HG03139 (cell line): Measurements from ENCODE around the gene RAD21L1.

Experiments
- ATAC-seq: cut with Tn5 transposase; IDR thresholded peaks from one replicate; pipeline ENCODE4 v1.9.1; 2021; ENCODE audit not compliant: unreplicated experiment

Gene RAD21L1

DNA sequence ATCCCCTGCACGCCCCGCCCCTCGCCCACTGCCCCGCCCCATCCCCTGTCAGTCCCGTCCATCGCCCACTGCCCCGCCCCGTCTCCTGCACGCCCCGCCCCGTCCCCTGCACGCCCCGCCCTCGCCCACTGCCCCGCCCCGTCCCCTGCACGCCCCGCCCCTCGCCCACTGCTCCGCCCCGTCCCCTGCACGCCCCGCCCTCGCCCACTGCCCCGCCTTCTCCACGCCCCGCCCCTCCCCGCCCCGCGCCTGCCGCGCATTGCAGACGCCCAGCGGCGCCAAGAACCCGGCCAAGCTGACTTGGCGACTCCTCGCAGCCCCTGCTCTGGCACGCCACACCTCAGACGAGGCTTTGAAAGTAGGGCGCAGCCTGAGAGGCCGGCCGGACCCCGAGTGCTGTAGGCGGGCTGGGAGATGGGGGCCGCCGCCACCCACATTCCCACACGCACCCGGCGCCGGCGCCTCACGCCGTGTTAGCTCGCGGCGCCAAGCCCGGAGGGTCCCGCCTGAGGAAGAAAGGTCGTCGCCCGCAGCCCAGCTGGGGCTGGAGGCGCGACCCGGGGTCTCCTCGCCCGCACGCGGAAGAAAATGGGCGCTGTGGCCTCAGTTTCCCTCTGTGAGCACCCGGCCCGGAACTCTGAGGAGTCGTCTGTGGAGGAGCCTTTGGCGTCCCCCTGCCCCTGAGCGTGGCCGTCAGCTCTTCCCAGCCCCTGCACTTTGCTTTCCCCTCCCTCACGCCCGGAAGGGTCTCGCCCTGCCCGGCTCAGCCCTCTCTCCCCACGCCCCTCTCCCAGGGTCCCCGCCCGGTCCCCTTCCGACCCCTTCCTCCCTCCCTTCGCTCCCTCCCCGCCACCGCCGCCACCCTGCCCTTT, at the start of gene RAD21L1:
Gene RAD21L1, plus strand, starts transcription at position 262 of the 872 bp plus-strand sequence. CDS start 2,410 bp downstream, outside the sequence.
- ATAC-seq: no peak

DNA sequence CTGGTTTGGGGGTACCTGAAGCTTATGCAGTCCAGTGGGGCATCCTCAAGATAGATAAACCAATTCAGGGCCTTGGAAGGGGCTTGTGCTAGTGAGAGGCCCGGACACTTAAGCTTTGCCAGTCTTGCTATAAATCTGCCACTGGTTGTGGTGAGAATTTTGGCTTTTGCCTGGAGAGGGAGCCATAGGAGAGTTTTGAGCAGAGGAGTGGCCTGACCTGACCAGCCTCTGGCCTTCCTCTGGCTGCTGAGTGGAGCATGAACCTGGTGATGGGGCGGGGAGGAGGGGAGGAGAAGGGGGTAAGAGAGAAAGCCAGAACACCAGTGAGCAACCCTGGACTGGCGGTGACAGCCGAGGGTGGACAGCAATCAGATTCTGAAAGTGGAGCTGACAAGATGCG, 48.2 kb upstream of the RAD21L1 start:
- ATAC-seq: no peak

DNA sequence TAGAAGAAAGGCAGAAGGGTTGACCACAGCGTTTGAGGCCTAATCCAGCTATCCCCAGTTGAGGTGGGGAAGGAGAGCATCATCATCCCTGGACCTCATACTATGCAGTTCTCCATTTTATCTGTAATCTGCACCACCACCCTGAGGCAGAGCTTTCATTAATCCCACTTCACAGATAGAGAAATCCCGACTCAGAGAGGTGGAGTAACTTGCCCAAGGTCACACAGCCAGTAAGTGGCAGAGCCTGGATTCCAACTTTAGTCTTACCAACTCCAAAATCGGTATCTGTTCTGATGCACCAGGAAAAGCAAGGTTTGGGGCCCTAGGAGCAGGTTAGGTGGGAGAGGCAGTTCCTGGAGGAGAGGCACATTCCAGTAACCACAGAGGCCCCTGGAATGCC, 47.7 kb upstream of the RAD21L1 start:
- no peak for ATAC-seq

DNA sequence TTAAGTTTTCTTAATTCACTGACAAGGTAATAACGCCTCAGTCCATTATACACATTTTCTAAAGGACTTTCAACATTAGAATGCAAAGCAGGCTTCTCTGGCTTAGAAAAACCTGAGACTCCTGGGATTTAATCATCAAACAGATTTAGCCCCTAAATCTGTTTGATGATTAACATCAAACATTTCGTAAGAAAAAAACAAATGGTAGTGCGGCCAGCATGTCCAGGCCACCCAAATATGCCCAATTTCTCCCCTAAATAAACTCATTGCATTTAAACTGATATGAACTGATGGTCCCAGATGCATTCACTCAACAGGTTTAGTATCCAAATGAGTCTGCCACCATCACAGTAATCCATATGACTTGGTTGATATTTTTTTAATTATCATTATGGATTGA, 47.2 kb upstream of the RAD21L1 start:
- ATAC-seq: no peak

DNA sequence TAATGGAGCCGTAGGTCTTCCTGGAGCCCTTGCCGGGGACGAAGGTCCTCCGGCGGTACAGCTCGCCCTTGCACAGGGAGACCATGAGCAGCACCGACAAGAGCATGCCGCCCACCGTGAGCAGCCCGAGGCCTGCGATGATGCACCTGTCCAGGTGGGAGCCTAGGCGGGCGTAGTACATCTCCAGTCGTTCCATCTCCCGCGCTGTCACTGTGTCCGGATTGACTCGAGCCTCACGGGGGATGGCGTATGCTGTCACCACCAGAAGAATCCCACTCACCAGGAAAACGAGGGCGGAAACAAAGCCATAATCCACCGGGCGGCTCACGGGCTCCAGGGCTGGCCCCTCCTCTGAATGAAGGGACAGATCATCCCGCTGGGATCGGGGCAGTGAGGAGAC, 44.9 kb upstream of the RAD21L1 start:
- no peak for ATAC-seq

DNA sequence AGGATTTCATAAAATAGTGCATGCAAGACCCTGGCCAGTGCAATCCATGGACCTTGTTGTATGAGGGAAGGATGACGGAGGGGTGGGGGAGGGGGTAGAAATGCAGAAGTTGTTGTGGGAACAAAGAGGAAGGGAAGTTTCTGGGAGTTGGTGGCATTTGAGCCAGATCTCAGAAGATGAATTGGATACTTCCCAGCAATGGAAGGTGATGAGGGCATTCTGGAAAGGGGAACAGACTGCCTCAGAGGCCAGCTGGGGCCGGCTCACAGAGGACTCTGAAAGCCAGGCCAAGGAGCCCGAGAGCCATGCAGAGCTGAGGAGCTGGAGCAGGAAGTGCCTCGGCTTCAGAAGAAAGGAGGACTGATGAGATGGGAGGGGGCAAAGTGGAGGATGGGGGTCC, 43.7 kb upstream of the RAD21L1 start:
- no peak for ATAC-seq

DNA sequence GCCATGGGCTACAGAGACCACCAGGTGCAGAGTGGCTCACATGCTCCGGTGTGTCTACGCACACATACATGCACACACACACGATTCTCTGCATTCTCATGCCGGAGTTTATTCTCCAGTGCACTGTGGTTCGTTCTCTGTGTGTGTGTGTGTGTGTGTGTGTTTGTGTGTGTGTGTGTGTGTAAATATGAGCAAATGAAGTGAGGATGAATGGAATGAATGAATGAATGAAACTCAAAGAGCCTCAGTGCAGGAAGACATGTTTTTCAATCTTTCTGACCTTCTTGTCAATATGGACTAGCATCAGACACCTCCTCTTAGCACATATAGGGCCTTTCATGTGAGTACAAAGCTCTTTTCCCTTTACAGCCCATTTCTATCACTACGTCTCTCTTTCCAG, 42.7 kb upstream of the RAD21L1 start:
- ATAC-seq: no peak

DNA sequence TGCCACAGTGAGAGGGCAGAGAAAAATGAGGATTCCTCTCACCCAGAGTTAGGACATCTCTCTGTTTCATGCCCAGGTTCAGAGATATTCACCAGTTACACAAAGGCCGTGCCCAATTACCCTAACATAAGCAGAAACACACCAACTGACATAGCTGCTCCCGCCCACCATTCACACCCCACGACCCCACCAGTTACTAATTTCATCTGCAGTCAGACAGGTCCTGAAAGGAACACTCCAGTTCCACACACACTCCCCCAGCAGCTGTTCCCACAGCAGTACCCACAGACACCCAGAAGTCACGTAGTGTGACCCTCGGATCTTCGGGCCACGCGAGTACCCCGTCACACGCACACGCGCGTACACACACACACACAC, 41.6 kb upstream of the RAD21L1 start:
- ATAC-seq: no peak

DNA sequence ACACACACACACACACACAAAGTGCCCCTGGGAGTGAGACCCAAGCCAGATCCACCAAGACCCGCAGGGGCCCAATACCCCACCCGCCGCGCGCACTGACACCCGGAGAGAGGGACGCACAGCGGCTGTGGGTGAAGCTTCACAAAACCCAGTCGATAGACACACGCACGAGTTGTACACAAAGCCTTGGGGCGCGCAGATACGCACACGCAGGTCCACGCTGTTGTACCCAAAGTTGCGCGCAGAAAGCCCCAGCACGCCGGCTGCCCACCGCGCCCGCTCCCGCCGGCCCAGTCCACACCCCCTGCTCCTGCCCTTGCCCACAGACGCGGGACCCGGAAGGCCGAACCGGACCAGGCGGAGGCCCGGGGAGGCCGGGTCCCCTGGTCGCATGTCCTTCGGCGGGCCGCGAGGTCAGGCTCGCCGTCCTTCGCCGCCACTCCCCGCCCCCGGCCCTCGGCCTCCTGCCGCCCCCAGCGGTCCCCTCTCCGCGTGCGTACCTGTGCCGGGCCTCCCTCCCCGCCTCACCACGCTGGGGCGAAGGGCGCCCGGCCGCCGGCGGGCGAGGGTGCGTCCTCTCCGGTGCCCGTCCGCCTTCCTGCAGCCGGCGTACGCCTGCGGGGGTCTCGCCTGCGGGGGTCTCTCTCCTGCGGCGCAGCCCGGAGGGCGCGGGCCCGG, 41.1 kb upstream of the RAD21L1 start, which contains the start of gene TMEM74B:
Gene TMEM74B, minus strand, starts transcription at position 344 of the 678 bp plus-strand sequence. CDS start 1,180 bp downstream, outside the sequence.
- ATAC-seq: no peak

DNA sequence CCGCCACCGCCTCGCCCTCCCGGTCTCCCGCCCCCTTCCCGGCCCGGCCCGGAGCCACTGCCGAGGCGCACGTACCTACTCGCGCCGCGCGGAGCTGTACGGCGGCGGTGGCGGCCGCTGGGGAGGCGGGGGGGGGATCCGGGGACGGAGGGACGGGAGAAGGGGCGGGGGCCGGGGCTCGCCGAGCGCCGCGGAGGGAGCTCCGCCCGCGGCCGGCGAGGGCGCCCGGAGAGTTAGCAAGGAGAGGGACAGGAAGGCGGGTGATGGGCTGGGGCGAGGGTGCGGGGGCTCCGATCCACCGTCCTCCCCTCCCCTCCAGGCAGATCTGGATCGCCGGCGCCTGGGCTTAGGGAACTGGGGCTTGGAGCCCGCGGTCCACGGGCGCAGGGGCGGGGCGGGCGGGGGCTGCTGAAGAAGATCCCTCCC, 40.5 kb upstream of the RAD21L1 start:
- ATAC-seq: no peak

DNA sequence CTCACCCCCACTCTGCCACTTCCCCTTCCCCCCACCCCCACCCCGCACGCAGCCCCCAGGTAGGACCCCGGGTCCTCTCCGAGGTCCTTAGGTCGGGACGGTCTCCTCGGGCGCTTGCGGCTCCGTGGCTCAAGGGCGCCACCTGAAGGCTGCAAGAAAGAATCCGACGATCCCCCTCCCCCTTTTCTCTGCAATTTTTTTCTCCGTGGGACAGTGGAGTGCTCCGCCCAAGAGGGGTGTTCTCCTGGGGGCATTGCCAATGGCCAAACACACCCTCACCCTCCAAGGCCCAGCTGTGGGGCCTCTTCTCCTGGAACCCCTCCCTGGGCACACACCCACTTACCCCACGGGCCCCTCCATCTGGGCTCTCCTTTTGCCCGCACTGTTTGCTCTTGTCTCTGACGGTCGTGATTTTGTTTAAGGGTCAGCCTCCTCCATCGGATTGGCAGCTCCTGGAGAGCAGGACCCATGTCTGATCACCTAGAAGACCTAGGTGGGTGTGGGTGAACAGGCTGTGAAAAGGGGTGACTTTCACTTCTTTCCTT, 40.0 kb upstream of the RAD21L1 start:
- ATAC-seq: no peak

DNA sequence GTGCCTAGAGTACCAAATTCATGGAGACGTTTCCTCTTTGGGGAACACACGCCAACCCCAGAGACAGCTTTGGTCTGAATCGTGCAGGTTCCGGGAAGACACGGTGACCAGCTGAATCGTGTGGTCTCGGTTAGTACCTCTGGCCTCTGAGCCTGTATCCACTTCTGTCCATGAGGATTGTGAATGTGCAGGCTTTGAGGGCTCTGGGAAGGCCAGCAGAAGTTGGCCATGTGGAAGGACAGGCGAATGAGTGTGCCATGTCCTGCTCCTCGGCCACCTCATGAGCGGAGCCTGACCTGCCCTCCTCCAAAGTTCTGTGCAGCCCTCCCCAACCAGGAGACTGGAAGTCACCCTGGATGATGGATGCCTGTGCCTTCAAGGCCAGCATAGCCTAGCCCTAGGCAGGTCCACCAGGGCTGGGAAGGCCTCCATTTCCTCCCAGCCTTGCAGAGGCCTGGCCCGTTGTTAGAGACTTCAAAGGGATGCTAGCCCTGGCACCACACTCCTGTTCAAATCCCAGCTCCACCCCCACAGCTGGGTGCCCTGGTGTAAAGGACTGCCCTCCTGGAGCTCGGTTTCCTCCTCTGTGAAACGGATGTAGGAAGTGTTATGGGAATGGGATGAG, 39.4 kb upstream of the RAD21L1 start:
- no peak for ATAC-seq

DNA sequence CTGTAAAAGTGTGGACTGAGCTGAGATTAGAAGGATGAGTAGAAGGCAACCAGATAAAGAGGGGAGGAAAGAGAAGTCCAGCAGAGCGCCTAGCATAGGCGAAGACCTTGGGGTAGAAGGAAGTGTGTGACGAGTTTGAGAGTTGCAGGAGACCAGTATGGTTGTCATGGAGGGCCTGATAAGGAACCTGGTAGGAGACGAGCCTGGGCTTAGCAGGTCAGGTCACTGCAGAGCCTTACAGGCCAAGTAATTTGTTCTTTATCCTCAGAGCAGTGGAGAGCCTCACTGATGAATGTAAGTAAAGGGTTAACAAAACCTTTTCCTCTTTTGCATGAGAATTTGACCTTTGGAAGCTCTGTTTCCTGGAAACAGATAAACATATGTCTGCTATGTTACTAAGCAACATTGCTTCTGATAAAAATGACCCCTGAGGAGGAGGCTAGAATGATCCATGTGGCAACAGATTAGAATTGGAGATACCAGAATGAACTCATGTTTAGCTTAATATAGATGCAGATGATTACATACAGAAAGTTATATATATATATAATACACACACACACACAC, 38.2 kb upstream of the RAD21L1 start:
- no peak for ATAC-seq

DNA sequence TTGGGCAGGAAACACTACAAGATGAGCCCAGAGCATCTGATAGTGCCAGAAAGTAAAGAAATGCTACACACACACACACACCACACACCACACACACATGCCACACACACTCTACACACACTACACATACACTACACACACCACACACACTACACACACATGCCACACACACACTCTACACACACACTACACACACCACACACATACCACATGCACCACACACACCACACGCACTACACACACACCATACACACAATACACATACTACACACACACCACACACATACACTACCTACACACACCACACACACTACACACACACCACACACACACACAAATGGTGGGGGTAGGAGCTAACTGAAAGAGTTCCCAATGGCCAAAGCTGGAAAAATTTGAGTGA, 37.5 kb upstream of the RAD21L1 start:
- no peak for ATAC-seq

DNA sequence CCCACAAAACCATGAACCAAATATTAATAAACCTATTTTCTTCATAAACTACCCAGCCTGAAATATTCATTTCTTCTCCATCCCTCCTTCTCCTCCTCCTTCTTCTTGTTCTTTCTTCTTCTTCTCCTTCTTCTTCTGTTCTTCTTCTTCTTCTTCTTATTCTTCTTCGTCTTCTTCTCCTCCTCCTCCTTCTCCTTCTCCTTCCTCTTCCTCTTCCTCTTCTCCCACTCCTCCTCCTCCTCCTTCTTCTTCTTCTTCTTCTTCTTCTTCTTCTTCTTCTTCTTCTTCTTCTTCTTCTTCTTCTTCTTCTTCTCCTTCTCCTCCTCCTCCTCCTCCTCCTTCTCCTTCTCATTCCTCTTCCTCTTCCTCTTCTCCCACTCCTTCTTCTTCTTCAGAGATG, 36.0 kb upstream of the RAD21L1 start:
- no peak for ATAC-seq

DNA sequence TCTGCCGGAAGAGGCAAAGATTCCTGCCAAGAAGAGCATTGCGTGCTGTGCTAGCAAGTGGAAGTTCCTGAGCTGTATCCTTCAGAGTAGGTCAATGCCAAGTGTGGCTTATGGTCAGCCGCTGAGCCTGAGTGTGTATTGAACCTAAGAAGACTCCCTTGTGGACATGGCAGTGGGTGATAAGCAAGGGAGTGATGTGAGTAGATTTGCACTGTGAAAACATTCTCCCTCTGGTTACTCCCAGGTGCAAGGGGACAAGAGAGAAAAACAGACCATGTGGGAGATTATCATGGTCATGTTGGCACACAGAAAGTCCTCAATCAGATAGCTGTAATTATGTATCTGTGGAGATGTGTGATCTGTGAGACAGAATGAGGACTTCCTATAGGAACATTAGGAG, 35.0 kb upstream of the RAD21L1 start:
- ATAC-seq: no peak

DNA sequence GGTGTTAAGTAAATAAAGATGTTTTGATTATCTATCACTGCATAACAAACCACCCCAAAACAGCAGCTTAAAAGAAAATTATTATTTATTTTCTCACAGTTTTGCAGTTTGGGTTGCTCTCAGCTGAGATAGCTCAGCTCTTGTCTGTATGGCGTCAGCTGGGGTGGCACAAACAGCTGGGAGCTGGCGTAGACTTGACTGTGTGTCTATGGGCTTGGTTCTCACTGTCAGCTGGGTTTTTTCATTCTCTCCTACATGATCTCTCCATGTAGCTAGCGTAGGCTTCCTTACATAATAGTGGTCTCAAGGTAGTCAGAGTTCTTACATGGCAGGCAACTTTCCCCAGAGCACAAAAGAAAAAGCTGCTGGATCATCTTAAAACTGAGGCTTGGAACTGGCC, 34.5 kb upstream of the RAD21L1 start:
- no peak for ATAC-seq

DNA sequence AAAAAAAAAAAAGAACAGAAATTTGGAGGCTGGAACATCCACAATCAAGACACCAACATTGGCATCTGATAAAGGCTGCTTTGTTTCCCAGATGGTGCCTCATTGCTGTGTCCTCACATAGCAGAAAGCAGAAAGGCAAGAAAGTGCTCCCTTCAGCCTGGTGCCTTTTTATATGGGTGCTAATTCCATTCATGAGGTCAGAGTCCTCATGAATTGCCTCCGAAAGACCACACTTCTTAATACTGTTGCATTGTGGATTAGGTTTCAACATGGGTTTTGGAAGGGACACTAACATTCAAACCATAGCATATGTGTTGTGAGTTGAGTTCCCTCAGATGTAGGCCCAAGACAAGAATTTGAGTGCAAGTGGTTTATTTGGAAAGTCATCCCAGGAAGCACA, 30.6 kb upstream of the RAD21L1 start:
- ATAC-seq: no peak

DNA sequence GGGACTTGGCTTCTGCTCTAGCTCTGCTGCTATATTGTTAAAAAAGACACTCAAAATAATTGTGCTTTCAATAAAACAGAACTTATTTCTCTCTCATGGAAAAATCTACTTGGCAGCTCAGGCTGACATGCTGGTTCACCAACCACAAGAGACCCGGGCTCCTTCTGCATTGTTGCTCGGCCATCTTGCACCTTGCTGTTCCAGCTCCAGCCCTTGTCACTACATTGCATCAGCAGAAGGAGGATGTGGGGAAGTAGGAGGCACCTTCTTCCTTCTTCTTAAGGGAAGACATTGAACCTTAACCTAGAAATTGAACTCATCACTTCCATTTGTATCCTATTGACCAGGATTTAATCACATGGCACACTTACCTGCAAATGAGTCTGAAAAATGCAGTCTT, 29.2 kb upstream of the RAD21L1 start:
- no peak for ATAC-seq

DNA sequence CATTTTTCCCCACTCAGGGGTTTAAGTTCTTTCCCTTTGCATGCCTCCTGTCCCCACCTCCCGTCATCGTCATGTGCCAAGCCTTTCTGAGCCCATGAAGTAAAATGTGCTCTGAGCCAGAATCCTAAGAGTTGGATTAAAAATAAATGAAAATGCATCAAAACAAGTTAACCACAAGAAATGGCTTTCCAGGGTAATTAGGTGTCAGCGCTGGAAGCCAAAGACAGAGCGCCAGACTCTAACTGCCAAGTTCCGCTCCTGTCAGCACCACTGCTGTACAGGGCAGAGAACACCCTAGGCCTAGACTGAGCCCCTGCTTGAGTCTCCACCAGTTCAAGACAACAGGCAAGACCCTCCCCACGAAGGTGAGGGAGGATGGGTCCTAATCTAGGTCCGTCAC, 28.0 kb upstream of the RAD21L1 start:
- no peak for ATAC-seq

DNA sequence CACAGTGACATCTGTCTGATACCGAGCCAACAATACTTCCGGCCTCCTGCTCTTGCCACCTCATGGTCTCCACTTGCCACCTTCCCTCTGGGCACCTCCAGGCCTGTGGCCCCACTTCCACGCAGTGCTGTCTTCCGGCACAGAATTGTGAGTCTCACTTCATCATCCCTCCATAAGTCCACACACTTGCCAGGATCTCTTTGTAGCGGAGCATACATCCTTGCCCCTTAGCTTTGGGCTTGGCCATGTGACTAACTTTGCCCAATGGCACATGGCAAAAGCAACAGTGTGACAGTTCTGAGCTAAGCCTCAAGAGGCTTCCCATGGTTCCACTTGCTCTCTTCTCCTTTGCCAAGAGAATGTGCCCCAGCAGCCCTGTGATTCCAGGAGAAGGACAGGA, 27.1 kb upstream of the RAD21L1 start:
- no peak for ATAC-seq
